PFSK-1 (cell line): ENCODE measurements around the gene ERBIN.

Experiments used
- FOXP2 ChIP-seq: optimal IDR thresholded peaks from 2 replicates; pipeline ENCODE3; 2011; ENCODE audit warnings: borderline replicate concordance, control low read depth, inconsistent platforms; ENCODE audit not compliant: insufficient read depth; ENCODE audit errors: extremely low read length, extremely low read depth
- POLR2AphosphoS5 ChIP-seq: IDR thresholded peaks from 2 replicates; pipeline ENCODE4 v1.6.1; 2012; ENCODE audit warnings: low read depth, mild to moderate bottlenecking, control low read depth, low read length, moderate library complexity
- REST ChIP-seq, 2 experiments: IDR thresholded peaks; 2 replicates each; pipeline versions ENCODE4 v1.6.1 to v1.8.0; 2011 to 2012; ENCODE audit warnings: low read depth in 2 of 2, low read length in 2 of 2, control low read depth in 1 of 2, inconsistent platforms in 1 of 2, mild to moderate bottlenecking in 1 of 2, moderate library complexity in 1 of 2; ENCODE audit not compliant: insufficient read depth in 1 of 2
- SIN3A ChIP-seq: IDR thresholded peaks from 2 replicates; pipeline ENCODE4 v1.6.1; 2012; ENCODE audit warnings: mild to moderate bottlenecking, low read length, moderate library complexity, borderline replicate concordance; ENCODE audit not compliant: insufficient read depth
- TAF1 ChIP-seq: IDR thresholded peaks from 2 replicates; pipeline ENCODE4 v1.6.1; 2012; ENCODE audit warnings: low read length, control low read depth, borderline replicate concordance; ENCODE audit not compliant: insufficient read depth

The ERBIN gene

GRCh38 chr5:65916066-65916465 lies 10.3 kb upstream of the ERBIN start:
- TF ChIP-seq POLR2AphosphoS5 (no peak), FOXP2 (no peak), SIN3A (no peak), TAF1 (no peak), REST (IDR thresholded peaks at IDR 0.05; ENCODE audit: insufficient read depth in 1 of 2, low read depth in 2 of 2, low read length in 2 of 2) (no peak)

- TF ChIP-seq REST (IDR thresholded peaks at IDR 0.05; ENCODE audit: insufficient read depth in 1 of 2, low read depth in 2 of 2, low read length in 2 of 2) (no peak), TAF1 (no peak), SIN3A (no peak), FOXP2 (no peak), POLR2AphosphoS5 (no peak)
Observed at GRCh38 chr5:65916636-65917035, 9.7 kb upstream of the ERBIN start.

- no peak for TF ChIP-seq REST (IDR thresholded peaks at IDR 0.05; ENCODE audit: insufficient read depth in 1 of 2, low read depth in 2 of 2, low read length in 2 of 2)
- TF ChIP-seq TAF1, result no peak
- TF ChIP-seq FOXP2, result no peak
- TF ChIP-seq POLR2AphosphoS5, result no peak
- no peak for TF ChIP-seq SIN3A
Observed at GRCh38 chr5:65919773-65920172, 6.6 kb upstream of the ERBIN start.

- no peak for TF ChIP-seq REST (IDR thresholded peaks at IDR 0.05; ENCODE audit: insufficient read depth in 1 of 2, low read depth in 2 of 2, low read length in 2 of 2)
- TF ChIP-seq TAF1, result no peak
- no peak for TF ChIP-seq FOXP2
- no peak for TF ChIP-seq SIN3A
- TF ChIP-seq POLR2AphosphoS5, result no peak
Observed at GRCh38 chr5:65923339-65923738, 3.0 kb upstream of the ERBIN start.

- no peak for TF ChIP-seq SIN3A
- no peak for TF ChIP-seq TAF1
- TF ChIP-seq FOXP2, result no peak
Observed at GRCh38 chr5:65924366-65925043, 1.9 kb upstream of the ERBIN start.
